Heart left ventricle (tissue), 13 donors: ENCODE data around the gene DPYSL5.

ENCODE experiments used
- CTCF ChIP-seq, 12 donors: fragments of 200-600 bp; sonication (generic) in 4 of 12; IDR thresholded peaks; one replicate each; pipeline versions ENCODE4 v1.5.0 to v1.8.0; 2018 to 2022; ENCODE audit warnings: antibody characterized with exemption in 12 of 12, mild to moderate bottlenecking in 5 of 12
- POLR2A ChIP-seq, 2 donors: fragments of 450-650 bp; IDR thresholded peaks; one replicate each; pipeline ENCODE4 v1.6.1; 2017; ENCODE audit warnings: antibody characterized with exemption in 2 of 2, mild to moderate bottlenecking in 2 of 2, moderate library complexity in 2 of 2
- donor health status: ischemic (EF 13 %, LVEDD 7.1; RV severe dilation, severe dysfunction).
- donor health status: DM: no; HTN: yes; CAD: no.
- donor health status: DM: no; HTN: no; CAD: no.
- donor health status: ischemic (EF 25% LVEDD 6.9; RV normal size, moderate dysfunction).
- donor health status: ischemic (EF 25% LVEDD 5.7; RV mildly dilated, moderate dysfunction).
- donor health status: ischemic (EF 35%, LVEDD 5.7; RV mildly dilated, moderate dysfunction).
- donor health status: nonischemic (EF 11% LVEDD 7.7; RV severe dilation, severe dysfunction).
- donor health status: DM: yes; HTN: yes; CAD: no.
- donor health status: PGD.
- donor health status: ischemic (EF 29% LVEDD 5.4; RV normal size, mild dysfunction).
- donor health status: nonischemic (EF 23%, LVEDD 6.1; RV moderate dilation, normal function).

DNA sequence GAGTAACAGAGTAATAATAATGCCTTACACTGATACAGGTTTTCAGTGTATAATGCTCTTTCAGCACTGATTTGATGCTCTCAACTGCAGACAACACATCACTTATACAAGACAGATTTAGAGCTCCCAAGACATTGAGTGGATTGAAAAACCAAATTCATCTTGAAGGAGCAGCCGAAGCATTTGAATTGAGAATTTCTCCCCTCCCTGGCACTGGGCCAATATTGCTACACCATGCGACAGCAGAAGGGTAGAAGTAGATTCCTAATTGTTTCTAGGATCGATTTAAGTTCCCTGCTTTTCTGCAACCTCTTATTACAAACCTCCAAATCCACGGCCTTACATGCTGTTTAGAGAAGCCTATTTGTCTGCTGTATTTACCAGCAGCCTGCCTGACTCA, 46.6 kb upstream of the DPYSL5 start:
- no peak for TF ChIP-seq CTCF (IDR thresholded peaks at IDR 0.05)
- no peak for TF ChIP-seq POLR2A (IDR thresholded peaks at IDR 0.05)
